A204.1 (cell line): ENCODE measurements around the gene USP17L24.
"Not testable (repeated sequence)": the region's sequence is repeated elsewhere in the genome, so short reads cannot be mapped to it uniquely, and the experiment has no call there.

Experiments used
- FAIRE-seq: peaks from 2 replicates; lab custom pipeline; 2012; peaks lifted over from hg19 to GRCh38; lab: Jason Lieb, UNC

Gene USP17L24, protein sequence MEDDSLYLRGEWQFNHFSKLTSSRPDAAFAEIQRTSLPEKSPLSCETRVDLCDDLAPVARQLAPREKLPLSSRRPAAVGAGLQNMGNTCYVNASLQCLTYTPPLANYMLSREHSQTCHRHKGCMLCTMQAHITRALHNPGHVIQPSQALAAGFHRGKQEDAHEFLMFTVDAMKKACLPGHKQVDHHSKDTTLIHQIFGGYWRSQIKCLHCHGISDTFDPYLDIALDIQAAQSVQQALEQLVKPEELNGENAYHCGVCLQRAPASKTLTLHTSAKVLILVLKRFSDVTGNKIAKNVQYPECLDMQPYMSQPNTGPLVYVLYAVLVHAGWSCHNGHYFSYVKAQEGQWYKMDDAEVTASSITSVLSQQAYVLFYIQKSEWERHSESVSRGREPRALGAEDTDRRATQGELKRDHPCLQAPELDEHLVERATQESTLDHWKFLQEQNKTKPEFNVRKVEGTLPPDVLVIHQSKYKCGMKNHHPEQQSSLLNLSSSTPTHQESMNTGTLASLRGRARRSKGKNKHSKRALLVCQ

DNA sequence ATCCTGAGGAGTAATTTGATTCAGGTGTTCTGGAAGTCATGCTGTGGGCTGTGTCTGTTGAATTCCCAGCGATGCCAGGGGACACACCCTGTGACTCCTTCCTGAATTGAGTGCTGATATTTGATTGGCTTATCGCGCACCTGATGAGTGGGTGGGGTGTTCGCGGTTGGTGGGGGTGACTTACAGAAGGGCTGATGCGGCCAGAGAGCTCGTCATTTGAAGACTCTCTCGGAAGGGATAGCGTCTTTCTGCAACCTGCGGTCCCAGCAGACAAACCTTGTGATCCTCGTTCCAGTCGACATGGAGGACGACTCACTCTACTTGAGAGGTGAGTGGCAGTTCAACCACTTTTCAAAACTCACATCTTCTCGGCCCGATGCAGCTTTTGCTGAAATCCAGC is at the start of gene USP17L24:
Gene USP17L24, plus strand, starts transcription at position 301 of the 400 bp plus-strand sequence. Its CDS starts 0 bp downstream, at position 301.
- FAIRE-seq, result not testable (repeated sequence)

DNA sequence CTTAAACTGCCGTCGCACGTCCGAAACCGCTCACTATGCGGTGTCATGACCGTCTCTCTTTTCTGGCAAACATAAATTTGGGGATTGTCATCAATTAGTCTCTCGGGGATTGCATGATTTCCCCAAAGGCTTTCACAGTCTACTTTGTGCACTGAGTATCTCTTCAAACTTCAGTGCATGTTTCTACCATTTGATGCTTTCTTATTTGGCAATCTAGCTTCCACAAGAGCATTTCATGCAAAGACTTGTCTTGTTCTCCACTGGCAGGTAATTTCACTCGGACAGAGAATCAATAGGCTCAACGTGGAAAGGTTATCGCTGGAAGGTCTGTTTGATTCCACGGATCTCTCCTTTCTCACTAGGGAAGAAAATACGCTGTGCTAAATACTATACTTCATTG is 774 bp upstream of the USP17L24 start:
- FAIRE-seq, result not testable (repeated sequence)

DNA sequence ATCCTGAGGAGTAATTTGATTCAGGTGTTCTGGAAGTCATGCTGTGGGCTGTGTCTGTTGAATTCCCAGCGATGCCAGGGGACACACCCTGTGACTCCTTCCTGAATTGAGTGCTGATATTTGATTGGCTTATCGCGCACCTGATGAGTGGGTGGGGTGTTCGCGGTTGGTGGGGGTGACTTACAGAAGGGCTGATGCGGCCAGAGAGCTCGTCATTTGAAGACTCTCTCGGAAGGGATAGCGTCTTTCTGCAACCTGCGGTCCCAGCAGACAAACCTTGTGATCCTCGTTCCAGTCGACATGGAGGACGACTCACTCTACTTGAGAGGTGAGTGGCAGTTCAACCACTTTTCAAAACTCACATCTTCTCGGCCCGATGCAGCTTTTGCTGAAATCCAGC is 4.6 kb downstream of the USP17L24 start, which contains the start of gene USP17L25:
Gene USP17L25, plus strand, starts transcription at position 301 of the 400 bp plus-strand sequence. Its CDS starts 0 bp downstream, at position 301.
- not testable (repeated sequence) for FAIRE-seq

GRCh38 chr4:9334358-9334757 is 9.4 kb downstream of the USP17L24 start, which contains the start of gene USP17L26:
USP17L26 (plus strand) TSS chr4:9334658; CDS start chr4:9334658, 0 bp downstream.
- not testable (repeated sequence) for FAIRE-seq

GRCh38 chr4:9339103-9339502 is 14.1 kb downstream of the USP17L24 start, which contains the start of gene USP17L5:
USP17L5 (plus strand) TSS chr4:9339403; CDS start chr4:9339403, 0 bp downstream.
- FAIRE-seq, result not testable (repeated sequence)

DNA sequence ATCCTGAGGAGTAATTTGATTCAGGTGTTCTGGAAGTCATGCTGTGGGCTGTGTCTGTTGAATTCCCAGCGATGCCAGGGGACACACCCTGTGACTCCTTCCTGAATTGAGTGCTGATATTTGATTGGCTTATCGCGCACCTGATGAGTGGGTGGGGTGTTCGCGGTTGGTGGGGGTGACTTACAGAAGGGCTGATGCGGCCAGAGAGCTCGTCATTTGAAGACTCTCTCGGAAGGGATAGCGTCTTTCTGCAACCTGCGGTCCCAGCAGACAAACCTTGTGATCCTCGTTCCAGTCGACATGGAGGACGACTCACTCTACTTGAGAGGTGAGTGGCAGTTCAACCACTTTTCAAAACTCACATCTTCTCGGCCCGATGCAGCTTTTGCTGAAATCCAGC is 18.9 kb downstream of the USP17L24 start, which contains the start of gene USP17L27:
Gene USP17L27, plus strand, starts transcription at position 301 of the 400 bp plus-strand sequence. Its CDS starts 0 bp downstream, at position 301.
- not testable (repeated sequence) for FAIRE-seq

DNA sequence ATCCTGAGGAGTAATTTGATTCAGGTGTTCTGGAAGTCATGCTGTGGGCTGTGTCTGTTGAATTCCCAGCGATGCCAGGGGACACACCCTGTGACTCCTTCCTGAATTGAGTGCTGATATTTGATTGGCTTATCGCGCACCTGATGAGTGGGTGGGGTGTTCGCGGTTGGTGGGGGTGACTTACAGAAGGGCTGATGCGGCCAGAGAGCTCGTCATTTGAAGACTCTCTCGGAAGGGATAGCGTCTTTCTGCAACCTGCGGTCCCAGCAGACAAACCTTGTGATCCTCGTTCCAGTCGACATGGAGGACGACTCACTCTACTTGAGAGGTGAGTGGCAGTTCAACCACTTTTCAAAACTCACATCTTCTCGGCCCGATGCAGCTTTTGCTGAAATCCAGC is 23.6 kb downstream of the USP17L24 start, which contains the start of gene USP17L28:
Gene USP17L28, plus strand, starts transcription at position 301 of the 400 bp plus-strand sequence. Its CDS starts 0 bp downstream, at position 301.
- not testable (repeated sequence) for FAIRE-seq

- FAIRE-seq, result not testable (repeated sequence)
Measured at GRCh38 chr4:9350866-9351265, 25.9 kb downstream of the USP17L24 start.

DNA sequence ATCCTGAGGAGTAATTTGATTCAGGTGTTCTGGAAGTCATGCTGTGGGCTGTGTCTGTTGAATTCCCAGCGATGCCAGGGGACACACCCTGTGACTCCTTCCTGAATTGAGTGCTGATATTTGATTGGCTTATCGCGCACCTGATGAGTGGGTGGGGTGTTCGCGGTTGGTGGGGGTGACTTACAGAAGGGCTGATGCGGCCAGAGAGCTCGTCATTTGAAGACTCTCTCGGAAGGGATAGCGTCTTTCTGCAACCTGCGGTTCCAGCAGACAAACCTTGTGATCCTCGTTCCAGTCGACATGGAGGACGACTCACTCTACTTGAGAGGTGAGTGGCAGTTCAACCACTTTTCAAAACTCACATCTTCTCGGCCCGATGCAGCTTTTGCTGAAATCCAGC is 28.4 kb downstream of the USP17L24 start, which contains the start of gene USP17L29:
Gene USP17L29, plus strand, starts transcription at position 301 of the 400 bp plus-strand sequence. Its CDS starts 0 bp downstream, at position 301.
- FAIRE-seq, result not testable (repeated sequence)

- not testable (repeated sequence) for FAIRE-seq
Measured at GRCh38 chr4:9362829-9363228, 37.9 kb downstream of the USP17L24 start, which contains the start of gene USP17L30. USP17L30 (plus strand) TSS chr4:9363129; CDS start chr4:9363129, 0 bp downstream.
